HG02759 (cell line): ENCODE measurements around the gene EVI2B.
"Not testable (repeated sequence)": the region's sequence is repeated elsewhere in the genome, so short reads cannot be mapped to it uniquely, and the experiment has no call there.

ENCODE experiments used
- ATAC-seq: cut with Tn5 transposase; IDR thresholded peaks from one replicate; pipeline ENCODE4 v1.9.1; 2021; ENCODE audit warnings: mild to moderate bottlenecking, moderate library complexity; ENCODE audit not compliant: unreplicated experiment

Gene EVI2B

GRCh38 chr17:31311526-31311925 is 2.3 kb downstream of the EVI2B start:
- no peak for ATAC-seq

- ATAC-seq: no peak
Measured at GRCh38 chr17:31310886-31311285, 3.0 kb downstream of the EVI2B start.

- ATAC-seq: no peak
Measured at GRCh38 chr17:31310260-31310659, 3.6 kb downstream of the EVI2B start.

- no peak for ATAC-seq
Measured at GRCh38 chr17:31309556-31309955, 4.3 kb downstream of the EVI2B start.

- ATAC-seq: no peak
Measured at GRCh38 chr17:31308372-31309334, 5.2 kb downstream of the EVI2B start.

- no peak for ATAC-seq
Measured at GRCh38 chr17:31307640-31308039, 6.2 kb downstream of the EVI2B start.

DNA sequence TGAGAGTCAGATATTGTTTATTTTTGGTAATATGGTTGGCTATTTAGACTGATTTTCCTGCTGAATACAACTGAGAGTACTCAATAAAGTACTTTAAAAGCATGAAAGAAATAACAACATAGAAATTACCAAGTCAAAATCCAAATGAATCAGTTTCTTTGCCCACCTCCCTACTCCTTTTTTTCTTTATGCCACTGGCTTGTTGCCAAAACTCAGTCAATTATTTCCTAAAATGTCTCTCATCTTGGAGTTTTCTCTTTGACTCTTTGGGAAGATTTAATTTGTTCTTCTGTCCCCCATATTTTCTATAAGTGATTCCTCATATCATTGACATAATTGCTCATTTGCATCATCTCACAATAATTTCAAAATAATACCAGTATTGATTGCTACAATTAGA is 14.2 kb downstream of the EVI2B start:
- ATAC-seq: no peak

GRCh38 chr17:31297090-31297489 is 16.8 kb downstream of the EVI2B start, which contains the start of gene OMG:
OMG (minus strand) TSS chr17:31297239; CDS start chr17:31296331, 908 bp downstream.
- ATAC-seq: no peak

- ATAC-seq: no peak
Measured at GRCh38 chr17:31296142-31296541, 17.7 kb downstream of the EVI2B start.

DNA sequence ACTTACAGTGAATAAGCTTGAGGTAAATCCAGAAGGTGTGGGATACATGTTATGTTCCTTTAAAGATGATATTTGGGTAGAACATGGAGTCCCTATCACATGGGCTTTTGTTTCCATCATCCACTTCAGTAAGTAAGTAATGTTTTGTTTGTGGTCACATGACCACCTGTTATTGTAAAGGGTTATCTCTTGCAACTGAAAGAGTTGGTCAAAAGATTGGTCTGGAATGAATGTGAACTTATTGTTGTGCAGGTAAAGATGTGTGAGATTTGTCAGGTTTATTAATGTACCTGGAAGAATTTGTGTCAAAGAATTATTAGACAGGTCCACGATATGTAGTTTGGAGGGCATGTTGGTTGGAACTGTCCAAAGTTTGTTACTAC is 18.4 kb downstream of the EVI2B start:
- no peak for ATAC-seq

- ATAC-seq: no peak
Measured at GRCh38 chr17:31294820-31295488, 18.9 kb downstream of the EVI2B start.

GRCh38 chr17:31294231-31294630 is 19.6 kb downstream of the EVI2B start:
- ATAC-seq: no peak

- no peak for ATAC-seq
Measured at GRCh38 chr17:31293581-31293980, 20.3 kb downstream of the EVI2B start.

DNA sequence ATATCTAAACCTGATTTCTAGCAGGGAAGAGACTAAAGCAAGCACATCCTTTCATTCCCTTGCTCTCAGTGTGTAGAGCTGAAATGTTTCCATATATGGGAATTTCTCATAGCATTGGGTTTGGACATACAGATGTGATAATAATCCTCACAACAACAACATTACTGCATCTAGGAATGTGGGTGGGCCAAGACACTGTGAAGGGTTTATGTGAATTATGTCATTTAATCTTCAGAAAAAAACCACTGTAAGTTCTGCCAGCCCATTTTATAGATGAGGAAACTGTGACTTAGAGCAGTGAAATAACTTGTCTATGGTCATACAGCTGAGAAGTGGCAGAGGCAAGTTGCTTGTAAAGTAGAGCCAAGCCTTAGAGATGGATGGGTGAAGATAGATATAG is 22.0 kb downstream of the EVI2B start:
- no peak for ATAC-seq

DNA sequence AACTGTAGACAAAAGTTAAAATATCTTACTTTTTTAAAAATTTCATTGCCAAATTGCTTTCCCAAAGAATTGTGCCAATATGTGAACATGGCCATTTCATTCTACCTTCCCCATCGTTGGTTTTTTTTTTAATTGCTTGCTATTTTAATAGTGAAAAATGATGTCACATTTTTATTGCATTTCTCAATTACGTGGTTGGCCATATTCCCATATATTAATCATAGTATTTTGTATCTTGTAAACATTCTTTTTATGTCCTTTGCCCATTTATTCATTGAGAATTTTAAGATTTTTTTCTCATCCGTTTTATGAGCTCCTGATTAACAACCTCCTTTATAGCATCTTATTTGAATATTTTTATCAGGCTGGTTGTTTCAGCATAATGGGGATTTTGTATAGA is 24.1 kb downstream of the EVI2B start:
- ATAC-seq: no peak

DNA sequence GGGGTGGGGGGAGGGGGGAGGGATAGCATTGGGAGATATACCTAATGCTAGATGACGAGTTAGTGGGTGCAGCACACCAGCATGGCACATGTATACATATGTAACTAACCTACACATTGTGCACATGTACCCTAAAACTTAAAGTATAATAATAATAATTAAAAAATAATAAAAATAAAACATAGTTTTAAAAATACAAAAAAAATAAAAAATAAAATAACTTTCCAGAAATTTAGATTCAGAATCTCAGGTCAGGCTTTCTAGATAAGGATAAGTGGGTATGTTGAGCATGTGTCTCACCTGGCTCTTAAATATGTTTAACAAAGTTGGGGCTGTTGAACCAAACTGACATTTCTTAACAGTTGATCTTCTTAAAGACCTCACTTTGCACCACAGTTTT is 25.9 kb downstream of the EVI2B start:
- ATAC-seq: not testable (repeated sequence)

DNA sequence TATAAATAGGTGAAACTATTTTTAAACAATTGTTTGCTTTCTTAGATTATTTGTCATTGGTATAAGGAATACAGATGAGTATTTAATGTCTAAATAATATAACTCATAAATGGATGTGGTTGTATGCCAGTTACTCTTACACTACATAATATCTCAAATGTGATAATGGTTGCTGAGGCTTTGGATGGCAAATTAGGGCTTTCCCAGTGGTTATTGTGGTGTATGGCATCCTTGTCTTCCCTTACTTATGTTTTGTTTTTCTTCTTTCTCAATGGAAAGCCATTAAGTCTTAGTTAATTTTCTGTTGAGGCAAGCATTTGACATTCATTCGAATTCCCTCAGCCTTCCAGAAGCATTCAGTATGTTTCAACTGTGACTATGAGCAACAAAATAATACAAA is 27.3 kb downstream of the EVI2B start:
- ATAC-seq: no peak

DNA sequence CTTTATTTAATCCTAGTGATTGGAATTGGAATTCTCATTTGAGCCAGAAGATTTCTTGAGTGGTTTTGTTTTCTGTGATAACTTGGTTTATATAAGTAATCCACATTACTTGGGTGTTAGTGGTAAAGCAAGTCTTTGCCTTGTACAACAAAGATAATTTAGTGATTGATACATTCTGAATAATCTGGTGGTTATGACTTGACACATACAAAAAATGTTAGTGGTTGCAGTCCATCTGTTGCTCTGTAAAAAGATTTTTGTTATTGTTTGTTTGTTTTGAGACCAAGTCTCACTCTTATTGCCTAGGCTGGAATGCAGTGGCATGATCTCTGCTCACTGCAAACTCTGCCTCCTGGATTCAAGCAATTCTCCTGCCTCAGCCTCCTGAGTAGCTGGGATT is 30.0 kb downstream of the EVI2B start:
- no peak for ATAC-seq

- no peak for ATAC-seq
Measured at GRCh38 chr17:31281061-31281460, 32.8 kb downstream of the EVI2B start.

- ATAC-seq: no peak
Measured at GRCh38 chr17:31279401-31279800, 34.5 kb downstream of the EVI2B start.

DNA sequence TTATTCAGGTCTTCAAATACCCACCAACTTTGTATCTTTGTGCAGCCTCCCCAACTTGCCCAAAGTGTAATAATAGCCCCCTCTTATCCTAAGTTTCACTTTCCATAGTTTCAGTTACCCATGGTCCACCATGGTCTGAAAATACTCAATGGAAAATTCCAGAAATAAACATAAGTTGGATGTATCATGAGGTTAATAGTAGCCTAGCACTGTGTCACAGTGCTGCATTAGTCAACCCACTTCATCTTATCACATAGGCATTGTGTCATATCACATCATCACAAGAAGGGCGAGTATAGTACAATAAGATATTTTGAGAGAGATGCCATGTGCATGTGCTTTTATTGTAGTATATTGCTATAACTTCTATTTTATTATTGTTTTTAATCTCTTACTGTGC is 38.7 kb downstream of the EVI2B start:
- ATAC-seq: no peak

- ATAC-seq: no peak
Measured at GRCh38 chr17:31274252-31274651, 39.6 kb downstream of the EVI2B start.
